OCI-LY7 (cell line): Measurements from ENCODE around the gene ACAA2.

Experiments used
- CTCF ChIP-seq: fragments of 200-600 bp; sonication (generic); conservative IDR thresholded peaks from 2 replicates; pipeline ENCODE4 v1.5.1; 2014; ENCODE audit warnings: mild to moderate bottlenecking, antibody characterized with exemption, low read length, moderate library complexity, mixed read lengths
- EZH2phosphoT487 ChIP-seq: fragments of 200-600 bp; sonication (generic); IDR thresholded peaks from 2 replicates; pipeline ENCODE4 v1.6.1; 2018; ENCODE audit warnings: low read depth, borderline replicate concordance, mild to moderate bottlenecking, mixed run types, antibody characterized with exemption, low read length, moderate library complexity, mixed read lengths

- TF ChIP-seq CTCF (no peak), EZH2phosphoT487 (no peak)
These were observed 79.3 kb downstream of the ACAA2 start for GRCh38 chr18:49733896-49734585.
